Measurements from ENCODE around the gene COL1A1. TPM values are rescaled to one million over a fixed set of nuclear protein-coding genes. Genes with fewer than 3 reads are reported as not detected.

COL1A1 gene
- total RNA-seq, 1 donor from 2014 or later: 1.1 TPM

- no peaks in the 10 kb centered on the region for H3K79me2 ChIP-seq (ENCODE audit: low read depth)
- Mint-ChIP-seq H3K36me3 (no peaks in the 10 kb centered on the region), H3K4me1 (peaks cover 56% of the 10 kb centered on the region), H3K27ac (peak overlapping the region; percentile 61), H3K27me3 (ENCODE audit: insufficient read depth, low read depth) (peaks cover 2% of the 10 kb centered on the region), H3K9me3 (peaks cover 2% of the 10 kb centered on the region), H3K4me3 (no peak overlapping the region)
- no peaks in the 10 kb centered on the region for H3K27me3 ChIP-seq
- no peaks in the 10 kb centered on the region for H3K9me3 ChIP-seq (ENCODE audit: low read depth)
- H3K4me2 ChIP-seq: peak overlapping the region; percentile 69
- H3K4me1 ChIP-seq: peaks cover 24% of the 10 kb centered on the region
- no peak for DNase-seq (ENCODE audit: low spot score)
- peak overlapping the region; percentile 20 for H3K4me3 ChIP-seq
- peaks cover 20% of the 10 kb centered on the region for H3F3A ChIP-seq (ENCODE audit: low read depth)
- peak overlapping the region; percentile 48 for H3K27ac ChIP-seq
- no peak overlapping the region for H3K9ac ChIP-seq
- no peak for TF ChIP-seq EZH2 (IDR thresholded peaks at IDR 0.05)
- TF ChIP-seq, protein P1, sequence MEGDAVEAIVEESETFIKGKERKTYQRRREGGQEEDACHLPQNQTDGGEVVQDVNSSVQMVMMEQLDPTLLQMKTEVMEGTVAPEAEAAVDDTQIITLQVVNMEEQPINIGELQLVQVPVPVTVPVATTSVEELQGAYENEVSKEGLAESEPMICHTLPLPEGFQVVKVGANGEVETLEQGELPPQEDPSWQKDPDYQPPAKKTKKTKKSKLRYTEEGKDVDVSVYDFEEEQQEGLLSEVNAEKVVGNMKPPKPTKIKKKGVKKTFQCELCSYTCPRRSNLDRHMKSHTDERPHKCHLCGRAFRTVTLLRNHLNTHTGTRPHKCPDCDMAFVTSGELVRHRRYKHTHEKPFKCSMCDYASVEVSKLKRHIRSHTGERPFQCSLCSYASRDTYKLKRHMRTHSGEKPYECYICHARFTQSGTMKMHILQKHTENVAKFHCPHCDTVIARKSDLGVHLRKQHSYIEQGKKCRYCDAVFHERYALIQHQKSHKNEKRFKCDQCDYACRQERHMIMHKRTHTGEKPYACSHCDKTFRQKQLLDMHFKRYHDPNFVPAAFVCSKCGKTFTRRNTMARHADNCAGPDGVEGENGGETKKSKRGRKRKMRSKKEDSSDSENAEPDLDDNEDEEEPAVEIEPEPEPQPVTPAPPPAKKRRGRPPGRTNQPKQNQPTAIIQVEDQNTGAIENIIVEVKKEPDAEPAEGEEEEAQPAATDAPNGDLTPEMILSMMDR (IDR thresholded peaks at IDR 0.05): no peak
- TF ChIP-seq EZH2phosphoT487 (IDR thresholded peaks at IDR 0.05): no peak
- H3K36me3 ChIP-seq: no peaks in the 10 kb centered on the region
- no peak overlapping the region for H2AFZ ChIP-seq (replicated peaks)
- H4K20me1 ChIP-seq (ENCODE audit: low read depth): no peaks in the 10 kb centered on the region
These were observed 17.9 kb upstream of the COL1A1 start for GRCh38 chr17:50219342-50219741.

GRCh38 chr17:50218771-50219315, 17.4 kb upstream of the COL1A1 start:
- Histone ChIP-seq H3K9ac (no peak overlapping the region), H3K36me3 (no peaks in the 10 kb centered on the region), H3F3A (ENCODE audit: low read depth) (peaks cover 20% of the 10 kb centered on the region), H3K4me1 (peaks cover 24% of the 10 kb centered on the region), H3K4me3 (no peak overlapping the region), H2AFZ (replicated peaks) (no peak overlapping the region), H3K9me3 (ENCODE audit: low read depth) (no peaks in the 10 kb centered on the region), H3K4me2 (peak overlapping the region; percentile 69), H3K79me2 (ENCODE audit: low read depth) (no peaks in the 10 kb centered on the region), H3K27ac (peak overlapping the region; percentile 48), H4K20me1 (ENCODE audit: low read depth) (no peaks in the 10 kb centered on the region), H3K27me3 (no peaks in the 10 kb centered on the region)
- TF ChIP-seq, protein P1 (IDR thresholded peaks at IDR 0.05): no peak
- Mint-ChIP-seq H3K4me3 (no peak overlapping the region), H3K27me3 (ENCODE audit: insufficient read depth, low read depth) (peaks cover 4% of the 10 kb centered on the region), H3K36me3 (no peaks in the 10 kb centered on the region), H3K9me3 (peaks cover 2% of the 10 kb centered on the region), H3K27ac (peak overlapping the region; percentile 69), H3K4me1 (peaks cover 56% of the 10 kb centered on the region)
- DNase-seq (ENCODE audit: low spot score): no peak

DNA sequence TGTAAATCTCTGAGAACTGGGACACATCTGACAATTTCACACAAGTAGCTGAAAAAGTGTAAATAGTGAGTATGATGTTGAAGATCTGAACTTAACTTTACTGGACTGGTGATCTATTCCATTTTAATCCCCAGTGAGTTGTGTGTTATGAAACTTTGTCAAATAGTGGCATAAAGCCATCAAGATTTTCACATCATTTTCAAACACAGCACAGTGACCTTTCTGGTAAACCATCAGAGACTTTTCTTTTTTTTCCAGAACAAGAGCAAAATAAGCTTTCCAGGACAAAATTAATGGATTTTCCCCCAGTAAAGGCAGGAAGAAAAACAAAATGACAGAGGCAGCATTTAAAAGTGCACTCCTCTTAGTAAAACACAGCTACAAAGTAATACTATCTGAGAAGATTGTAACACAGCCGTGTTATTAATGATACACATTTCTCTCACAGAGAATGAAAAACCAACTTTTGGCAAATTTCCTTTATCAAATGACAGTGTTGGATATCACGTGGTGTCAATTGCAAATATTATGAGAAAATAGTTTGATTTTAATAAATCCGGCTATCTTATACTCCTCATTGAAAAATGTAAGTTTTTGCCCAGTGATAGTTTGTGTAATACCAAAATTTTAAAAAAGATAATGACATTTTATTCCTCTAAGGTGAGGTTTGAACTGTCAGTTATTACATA, 16.8 kb upstream of the COL1A1 start:
- Histone ChIP-seq H3K9ac (no peak overlapping the region), H3K27ac (no peak overlapping the region)
- H3K27me3 Mint-ChIP-seq (ENCODE audit: insufficient read depth, low read depth): peaks cover 7% of the 10 kb centered on the region

More for the DNA sequence above, 16.8 kb upstream of the COL1A1 start:
- Histone ChIP-seq H3K9me3 (ENCODE audit: low read depth) (no peaks in the 10 kb centered on the region), H3K79me2 (ENCODE audit: low read depth) (no peaks in the 10 kb centered on the region), H2AFZ (replicated peaks) (no peak overlapping the region), H3K4me2 (no peak overlapping the region), H3K4me1 (peaks cover 24% of the 10 kb centered on the region), H4K20me1 (ENCODE audit: low read depth) (no peaks in the 10 kb centered on the region), H3K36me3 (no peaks in the 10 kb centered on the region), H3K27me3 (no peaks in the 10 kb centered on the region), H3K4me3 (no peak overlapping the region), H3F3A (ENCODE audit: low read depth) (peaks cover 20% of the 10 kb centered on the region)
- Mint-ChIP-seq H3K9me3 (peaks cover 2% of the 10 kb centered on the region), H3K4me1 (peaks cover 61% of the 10 kb centered on the region), H3K4me3 (no peak overlapping the region), H3K36me3 (no peaks in the 10 kb centered on the region), H3K27ac (peak overlapping the region; percentile 69)
- DNase-seq (ENCODE audit: low spot score): no peak
- TF ChIP-seq, protein P1 (IDR thresholded peaks at IDR 0.05): no peak
- TF ChIP-seq EZH2 (IDR thresholded peaks at IDR 0.05) (no peak), EZH2phosphoT487 (IDR thresholded peaks at IDR 0.05) (no peak)

All from neural progenitor cell (in vitro differentiated cells).